ENCODE measurements around the gene ARID5B.
"Not testable (repeated sequence)": the region's sequence is repeated elsewhere in the genome, so short reads cannot be mapped to it uniquely, and the experiment has no call there.

ARID5B gene

GRCh38 chr10:62019013-62019684 lies 117.7 kb downstream of the ARID5B start:
- no peak for DNase-seq

- no peak for DNase-seq
These were observed 118.3 kb downstream of the ARID5B start for GRCh38 chr10:62019685-62020359.

- DNase-seq = no peak
These were observed 119.7 kb downstream of the ARID5B start for GRCh38 chr10:62021128-62021665.

- DNase-seq = no peak
These were observed 120.7 kb downstream of the ARID5B start for GRCh38 chr10:62021978-62022802.

GRCh38 chr10:62022830-62023229 lies 121.3 kb downstream of the ARID5B start:
- no peak for DNase-seq

GRCh38 chr10:62023329-62023728 lies 121.8 kb downstream of the ARID5B start:
- DNase-seq = no peak

- DNase-seq = no peak
These were observed 122.7 kb downstream of the ARID5B start for GRCh38 chr10:62024026-62024701.

GRCh38 chr10:62025134-62025794 lies 123.8 kb downstream of the ARID5B start:
- no peak for DNase-seq

GRCh38 chr10:62025901-62026879 lies 124.7 kb downstream of the ARID5B start:
- DNase-seq = no peak

- no peak for DNase-seq
These were observed 126.5 kb downstream of the ARID5B start for GRCh38 chr10:62027841-62028501.

GRCh38 chr10:62028502-62028842 lies 127.0 kb downstream of the ARID5B start:
- not testable (repeated sequence) for DNase-seq

GRCh38 chr10:62029401-62029800 lies 127.9 kb downstream of the ARID5B start:
- DNase-seq = no peak

- no peak for DNase-seq
These were observed 130.0 kb downstream of the ARID5B start for GRCh38 chr10:62031507-62031906.

GRCh38 chr10:62033125-62033524 lies 131.6 kb downstream of the ARID5B start:
- no peak for DNase-seq

- no peak for DNase-seq
These were observed 132.7 kb downstream of the ARID5B start for GRCh38 chr10:62034096-62034640.

- no peak for DNase-seq
These were observed 134.9 kb downstream of the ARID5B start for GRCh38 chr10:62036186-62037081.

- no peak for DNase-seq
These were observed 135.8 kb downstream of the ARID5B start for GRCh38 chr10:62037166-62037831.

GRCh38 chr10:62037890-62038608 lies 136.6 kb downstream of the ARID5B start:
- no peak for DNase-seq

All from activated CD4-positive, CD25-positive, alpha-beta regulatory T cell treated with anti-CD3 and anti-CD28 coated beads, Interleukin-2, amount 50 U/mL, for 72 hours (primary cell).